Lung (tissue), 12 donors: ENCODE data around the gene APOA4. TPM values are rescaled to one million over a fixed set of nuclear protein-coding genes. Genes with fewer than 3 reads are reported as not detected.

ENCODE experiments used
- ATAC-seq: fragments of 200-7000 bp; cut with Tn5 transposase; one replicate; pipeline ENCODE4 v1.9.1; 2020; ENCODE audit warnings: moderate number of reproducible peaks; ENCODE audit not compliant: insufficient read depth, low FRiP score
- DNase-seq, 3 donors: peaks; one replicate each; pipeline ENCODE4 v3.0.0-alpha.2; 2013 to 2017
- H3K27ac ChIP-seq, 2 donors: one replicate each; pipeline ENCODE4 v1.5.1; 2013; ENCODE audit warnings: mild to moderate bottlenecking in 2 of 2, moderate library complexity in 2 of 2, control low read depth in 1 of 2, inconsistent platforms in 1 of 2, low read depth in 1 of 2, low read length in 1 of 2
- H3K27me3 ChIP-seq, 3 donors: one replicate each; pipeline ENCODE4 v1.5.1; 2013; ENCODE audit warnings: low read length in 2 of 3; ENCODE audit not compliant: control insufficient read depth in 3 of 3, insufficient read depth in 3 of 3
- H3K36me3 ChIP-seq, 4 donors: one replicate each; pipeline ENCODE4 v1.5.1; 2013; ENCODE audit warnings: low read length in 4 of 4, mild to moderate bottlenecking in 1 of 4, moderate library complexity in 1 of 4; ENCODE audit not compliant: control insufficient read depth in 4 of 4, insufficient read depth in 4 of 4
- H3K4me1 ChIP-seq, 5 donors: one replicate each; pipeline ENCODE4 v1.5.1; 2013; ENCODE audit warnings: low read length in 5 of 5, mild to moderate bottlenecking in 2 of 5, moderate library complexity in 1 of 5; ENCODE audit not compliant: control insufficient read depth in 5 of 5, insufficient read depth in 5 of 5
- H3K4me3 ChIP-seq: one replicate; pipeline ENCODE4 v1.5.1; 2013; ENCODE audit warnings: mild to moderate bottlenecking, control low read depth, moderate library complexity
- H3K9ac ChIP-seq, 2 donors: one replicate each; pipeline ENCODE4 v1.5.1; 2013; ENCODE audit warnings: low read length in 2 of 2, control low read depth in 1 of 2; ENCODE audit not compliant: insufficient read depth in 1 of 2
- H3K9me3 ChIP-seq, 4 donors: one replicate each; pipeline ENCODE4 v1.5.1; 2013; ENCODE audit warnings: low read length in 3 of 4, mild to moderate bottlenecking in 1 of 4, moderate library complexity in 1 of 4; ENCODE audit not compliant: control insufficient read depth in 4 of 4, insufficient read depth in 3 of 4
- CTCF ChIP-seq: IDR thresholded peaks from 2 replicates; pipeline ENCODE4 v1.5.1; 2012; ENCODE audit warnings: mild to moderate bottlenecking; ENCODE audit errors: control extremely low read depth, extremely low read depth
- WGBS, 2 donors: extraction: QIAGEN DNeasy Blood & Tissue Kit; methylation state at CpG; one replicate each; pipeline ENCODE4 v1.1.7; 2013; 5-methylcytosine and 5-hydroxymethylcytosine counted together
- polyA plus RNA-seq, 2 donors: library from polyadenylated mRNA; stranded (reverse); fragments of 200-250 nt; gene quantifications; one replicate each; pipeline ENCODE4 v1.2.1, GENCODE V29; 2013
- total RNA-seq, 2 donors: library from RNA; depleted of rRNA in 1 of 2; stranded (reverse); fragments of >200 nt in 1 of 2; gene quantifications; one replicate each; pipeline ENCODE4 v1.2.1, GENCODE V29; 2014 to 2021
- donor health status: control.
- donor health status: control.
- donor health status: Bipolar disorder and iron deficiency.
- donor health status: healthy.
- donor health status: DM: yes; HTN: yes; CAD: no.

The APOA4 gene
- total and polyA plus RNA-seq, 4 donors = 0.06 TPM; not detected in 3

- no peaks in the 10 kb centered on the region for H3K27me3 ChIP-seq
- H3K9ac ChIP-seq = no peak overlapping the region
- TF ChIP-seq CTCF = no peak
- no peak overlapping the region for H3K27ac ChIP-seq
- peaks cover 0 to 16% (median 0%) of the 10 kb centered on the region in 5 donors for H3K4me1 ChIP-seq
- ATAC-seq = no peak
- no peak overlapping the region for H3K4me3 ChIP-seq
- DNase-seq = no peak
- H3K9me3 ChIP-seq = no peaks in the 10 kb centered on the region
- 85 to 89% methylated on average over 4 of the region's 4 CpGs for WGBS, 2 donors
- H3K36me3 ChIP-seq = peaks cover 33 to 50% (median 41%) of the 10 kb centered on the region in 4 donors
Measured at GRCh38 chr11:116869610-116870009, 46.5 kb upstream of the APOA4 start.

- 88 to 91% methylated on average over 3 of the region's 3 CpGs for WGBS, 2 donors
- peaks cover 33 to 50% (median 36%) of the 10 kb centered on the region in 4 donors for H3K36me3 ChIP-seq
- no peaks in the 10 kb centered on the region for H3K27me3 ChIP-seq
- no peak overlapping the region for H3K9ac ChIP-seq
- DNase-seq (no peak), ATAC-seq (no peak)
- no peaks in the 10 kb centered on the region for H3K9me3 ChIP-seq
- no peak for TF ChIP-seq CTCF
- H3K4me1 ChIP-seq = peaks cover 0 to 12% (median 0%) of the 10 kb centered on the region in 5 donors
- H3K4me3 ChIP-seq = no peak overlapping the region
- H3K27ac ChIP-seq = peak overlapping the region in 1 of 2 donors; percentile 55
Measured at GRCh38 chr11:116868066-116868465, 45.0 kb upstream of the APOA4 start.

GRCh38 chr11:116867619-116868018 lies 44.5 kb upstream of the APOA4 start:
- Histone ChIP-seq H3K27ac (peak overlapping the region in 1 of 2 donors; percentile 55), H3K9me3 (no peaks in the 10 kb centered on the region), H3K9ac (no peak overlapping the region), H3K4me1 (peaks cover 0 to 11% (median 0%) of the 10 kb centered on the region in 5 donors), H3K36me3 (peaks cover 29 to 50% (median 33%) of the 10 kb centered on the region in 4 donors), H3K27me3 (no peaks in the 10 kb centered on the region), H3K4me3 (no peak overlapping the region)
- no peak for DNase-seq
- 96 to 97% methylated on average over 11 of the region's 11 CpGs for WGBS, 2 donors
- no peak for TF ChIP-seq CTCF
- ATAC-seq = no peak
